Myocyte (in vitro differentiated cells): ENCODE measurements around the gene ASB11. TPM values are rescaled to one million over a fixed set of nuclear protein-coding genes. Genes with fewer than 3 reads are reported as not detected.

ENCODE experiments used
- DNase-seq: peaks from one replicate; pipeline ENCODE4 v3.0.0-alpha.2; 2012; ENCODE audit warnings: low read depth
- polyA plus RNA-seq: library from polyadenylated mRNA; unstranded; fragments of >200 nt; gene quantifications from one replicate; pipeline ENCODE4 v1.2.1, GENCODE V29; 2012; ENCODE audit warnings: missing spikeins
- total RNA-seq: library from RNA; depleted of rRNA; stranded (reverse); fragments of >200 nt; gene quantifications from 2 replicates; pipeline ENCODE4 v1.2.3, GENCODE V29; 2014

The ASB11 gene, protein sequence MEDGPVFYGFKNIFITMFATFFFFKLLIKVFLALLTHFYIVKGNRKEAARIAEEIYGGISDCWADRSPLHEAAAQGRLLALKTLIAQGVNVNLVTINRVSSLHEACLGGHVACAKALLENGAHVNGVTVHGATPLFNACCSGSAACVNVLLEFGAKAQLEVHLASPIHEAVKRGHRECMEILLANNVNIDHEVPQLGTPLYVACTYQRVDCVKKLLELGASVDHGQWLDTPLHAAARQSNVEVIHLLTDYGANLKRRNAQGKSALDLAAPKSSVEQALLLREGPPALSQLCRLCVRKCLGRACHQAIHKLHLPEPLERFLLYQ
- total RNA-seq = 0.52 and 5.8 TPM in 2 replicates
- not detected for polyA plus RNA-seq

DNA sequence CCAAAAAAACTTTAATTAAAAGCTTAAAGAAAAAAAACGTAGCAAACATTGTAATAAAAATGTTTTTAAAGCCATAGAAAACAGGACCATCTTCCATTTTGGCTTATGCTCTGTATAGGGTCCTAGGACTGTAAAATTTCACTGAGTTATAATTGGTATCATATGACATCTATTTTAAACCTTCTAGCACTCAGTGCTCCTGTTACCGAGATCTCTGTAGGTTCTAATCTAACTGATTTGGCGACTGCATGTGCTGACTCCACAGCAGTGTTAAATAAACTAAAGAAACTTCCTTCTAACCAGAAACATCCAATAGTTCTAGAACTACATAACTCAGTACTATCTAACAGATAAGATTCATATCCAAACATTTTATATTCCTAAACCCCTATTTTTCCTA lies at the start of gene ASB11:
Gene ASB11, minus strand, starts transcription at position 132 of the 400 bp plus-strand sequence. Its CDS starts 35 bp downstream, at position 97.
- DNase-seq = no peak

DNA sequence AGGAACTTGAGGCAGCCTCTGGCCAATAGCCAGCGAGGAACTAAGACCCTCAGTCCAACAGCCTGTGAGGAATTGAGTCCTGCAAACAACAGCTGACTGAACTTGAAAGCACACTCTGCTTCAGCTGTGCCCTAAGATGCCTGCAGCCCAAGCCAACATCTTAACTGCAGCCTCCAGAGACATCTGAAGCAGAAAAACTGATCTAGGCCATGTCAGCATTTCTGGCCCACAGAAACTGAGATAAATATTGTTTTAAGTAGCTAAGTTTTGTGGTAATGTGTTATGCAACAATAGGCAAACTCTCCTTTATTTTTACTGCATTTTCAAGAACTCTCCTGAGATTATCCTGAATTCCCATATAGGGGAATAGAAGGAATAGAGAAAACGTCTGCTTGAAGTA lies 44.3 kb upstream of the ASB11 start:
- no peak for DNase-seq

DNA sequence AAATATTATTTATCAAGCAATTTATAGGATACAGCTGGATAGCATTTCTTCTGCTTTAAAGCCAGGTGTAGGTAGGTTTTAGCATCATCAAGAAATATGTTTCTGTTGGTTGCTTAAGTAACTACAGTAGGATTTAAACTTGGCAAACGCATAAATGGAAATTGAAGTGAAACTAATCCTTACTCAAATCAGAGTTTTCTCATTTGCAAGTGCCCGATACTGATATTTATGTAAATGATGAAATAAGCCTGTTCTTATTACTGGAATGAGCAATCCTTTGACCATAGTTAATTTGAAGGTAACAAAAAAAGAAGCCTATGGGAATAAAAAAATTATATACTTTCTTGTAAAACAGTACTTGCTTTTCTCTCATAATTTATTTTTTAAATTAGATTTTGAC lies 43.1 kb upstream of the ASB11 start:
- DNase-seq = no peak

DNA sequence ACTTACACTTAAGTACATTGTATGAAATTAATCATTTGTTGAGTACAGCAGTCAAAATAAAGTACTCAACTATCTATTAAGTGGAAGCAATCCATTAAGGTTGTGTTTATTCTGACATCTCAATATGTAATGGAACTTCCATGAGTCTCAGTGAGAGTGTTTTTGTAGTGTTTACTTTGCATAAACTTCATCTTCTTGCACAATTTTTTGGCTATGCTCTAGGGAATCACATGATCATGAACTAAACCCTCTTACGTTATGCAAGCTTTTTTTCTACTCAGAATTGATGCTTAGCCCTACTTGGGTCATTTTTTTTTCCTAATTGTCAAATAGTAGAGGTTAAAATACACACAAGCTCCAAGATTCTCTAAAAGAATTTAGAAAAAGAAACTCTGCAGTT lies 41.0 kb upstream of the ASB11 start:
- DNase-seq = peak; percentile 9

DNA sequence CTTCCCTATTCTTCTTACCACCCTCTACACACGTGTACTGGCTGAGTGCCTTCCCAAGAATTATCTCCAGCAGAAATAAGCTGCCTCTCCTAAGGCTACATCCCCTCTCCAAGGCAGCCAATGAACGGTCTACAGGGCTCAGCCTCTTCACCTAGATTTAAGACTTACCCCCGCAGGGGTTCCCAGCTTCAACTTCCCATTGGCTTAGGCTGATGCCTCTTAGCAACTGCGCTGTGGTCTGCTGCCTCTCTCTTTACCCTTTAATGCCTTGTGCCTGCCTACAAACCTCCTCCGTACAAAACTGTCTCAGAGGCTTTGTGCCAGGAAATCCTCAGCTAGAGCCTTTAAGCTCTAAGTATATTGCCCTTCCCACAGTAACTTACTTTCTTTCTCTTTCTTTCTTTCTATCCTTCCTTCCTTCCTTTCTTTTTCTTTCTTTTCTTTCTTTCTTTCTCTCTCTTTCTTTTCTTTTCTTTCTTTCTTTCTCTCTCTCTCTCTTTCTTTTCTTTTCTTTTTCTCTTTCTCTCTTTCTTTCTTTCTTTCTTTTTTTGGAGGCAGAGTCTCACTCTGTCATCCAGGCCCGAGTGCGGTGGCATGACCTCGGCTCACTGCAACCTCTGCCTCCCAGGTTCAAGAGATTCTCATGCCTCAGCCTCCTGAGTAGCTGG lies 35.0 kb upstream of the ASB11 start:
- DNase-seq = no peak

DNA sequence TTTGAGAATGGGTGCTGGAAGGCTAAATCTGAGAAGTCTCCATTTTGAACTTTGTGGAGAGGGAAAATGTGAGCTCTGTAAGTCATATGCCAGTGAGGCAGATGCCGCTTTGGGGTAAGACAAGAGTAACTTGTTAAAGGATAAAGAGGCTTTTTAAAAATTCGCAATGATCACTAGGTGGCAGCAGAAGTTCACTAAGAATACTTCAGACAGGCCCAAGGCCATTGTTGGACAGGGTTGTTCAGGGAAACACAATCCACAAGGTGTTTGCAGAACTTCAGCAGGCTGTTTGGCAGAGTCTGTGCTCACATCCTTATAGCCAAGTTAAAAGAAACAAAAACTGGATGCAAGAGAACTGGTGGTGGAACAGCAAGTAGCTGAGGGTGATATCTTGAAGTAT lies 33.6 kb upstream of the ASB11 start:
- peak; percentile 59 for DNase-seq

DNA sequence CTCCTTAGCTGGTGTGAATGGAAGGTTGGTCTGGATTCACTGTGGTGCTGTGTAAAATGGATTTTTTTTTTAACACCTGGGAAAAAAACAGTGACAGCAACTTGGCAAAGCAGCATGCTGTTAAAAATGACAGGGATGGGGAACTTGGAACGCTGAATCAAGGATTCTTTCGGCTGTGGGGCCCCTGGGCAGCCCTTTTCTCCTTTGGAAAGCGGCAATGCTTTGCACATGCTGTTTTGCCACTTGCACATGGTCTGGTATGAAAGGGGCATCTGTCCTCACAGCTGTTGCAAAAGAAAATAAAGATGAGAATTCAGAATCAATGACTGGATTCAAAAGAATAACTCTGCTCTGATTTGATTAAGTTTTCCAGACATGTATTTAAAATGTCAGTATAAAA lies 30.5 kb upstream of the ASB11 start:
- peak; percentile 1 for DNase-seq

DNA sequence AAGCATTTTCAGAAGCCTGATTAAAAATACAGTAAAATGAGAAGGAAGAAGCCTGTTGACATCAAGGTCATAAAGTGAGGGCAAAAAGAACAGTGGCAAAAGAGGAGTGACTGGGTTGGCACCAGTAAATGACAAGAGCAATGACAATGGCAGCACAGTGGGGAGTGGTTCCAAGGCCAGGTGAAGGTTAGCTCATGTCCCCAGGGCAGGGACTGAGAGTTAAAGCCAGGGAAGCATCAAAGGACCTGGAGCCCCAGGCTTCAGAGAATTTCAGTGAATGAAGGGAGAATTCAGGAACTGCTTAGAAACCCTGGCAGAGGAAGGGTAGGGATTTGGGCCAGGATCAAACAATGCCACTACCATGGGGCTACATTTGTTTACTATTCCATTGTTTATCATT lies 28.7 kb upstream of the ASB11 start:
- DNase-seq = no peak

DNA sequence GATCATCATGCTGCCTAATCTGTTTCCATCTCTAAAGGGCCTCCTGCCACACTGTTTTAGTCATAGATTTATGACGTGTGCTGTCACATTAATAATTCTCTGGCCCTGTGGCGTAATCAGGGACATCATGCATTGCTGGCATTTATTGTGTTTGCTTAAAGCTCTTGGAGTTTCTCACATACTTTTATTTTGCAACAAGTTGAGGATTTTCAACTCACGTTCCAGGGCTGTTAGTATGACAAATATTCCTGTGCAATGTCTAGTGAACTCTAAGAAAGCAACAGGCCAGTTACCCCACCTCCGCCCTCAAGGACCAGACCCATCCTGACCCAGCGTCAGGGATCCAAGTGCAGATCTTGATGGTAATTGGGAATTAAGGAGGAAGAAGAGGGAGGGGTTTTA lies 27.6 kb upstream of the ASB11 start:
- no peak for DNase-seq

DNA sequence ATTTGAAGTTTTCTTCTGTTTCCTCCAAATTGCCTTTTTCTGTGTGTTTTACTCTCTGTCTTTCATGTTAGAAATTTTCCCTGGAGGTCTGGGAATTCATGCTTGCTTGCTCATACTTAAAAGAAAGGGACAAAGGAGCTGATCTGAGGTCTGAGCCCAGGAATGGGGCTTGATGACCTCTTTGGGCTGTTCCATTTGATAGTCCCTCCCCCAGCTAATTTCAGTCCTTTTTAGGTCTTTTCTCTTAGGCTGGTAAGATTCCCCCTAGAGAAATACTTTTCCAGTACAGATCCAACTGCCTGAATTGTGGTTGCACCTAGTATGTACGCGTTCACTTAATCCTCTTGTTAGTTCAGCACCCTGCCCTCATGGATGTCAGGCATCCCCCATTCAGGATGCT lies 25.4 kb upstream of the ASB11 start:
- DNase-seq = no peak

DNA sequence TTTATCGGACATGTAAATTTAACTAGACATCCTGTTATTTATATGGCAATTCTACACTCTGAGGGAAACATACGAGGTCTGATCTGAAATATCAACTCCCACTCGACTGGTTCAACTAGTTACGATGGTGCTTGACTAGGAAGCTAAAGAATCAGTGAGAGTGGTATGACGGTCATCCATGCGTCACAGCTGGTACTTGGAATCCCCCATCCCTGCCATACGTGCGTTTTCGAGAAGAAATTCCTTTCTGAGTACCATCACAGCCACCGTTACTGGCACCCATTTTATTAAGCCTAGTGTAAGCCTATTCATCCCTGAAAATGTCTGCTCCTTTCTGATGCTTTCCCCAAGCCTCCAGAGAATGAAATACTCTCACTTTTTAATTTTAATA lies 20.6 kb upstream of the ASB11 start:
- peak; percentile 12 for DNase-seq

DNA sequence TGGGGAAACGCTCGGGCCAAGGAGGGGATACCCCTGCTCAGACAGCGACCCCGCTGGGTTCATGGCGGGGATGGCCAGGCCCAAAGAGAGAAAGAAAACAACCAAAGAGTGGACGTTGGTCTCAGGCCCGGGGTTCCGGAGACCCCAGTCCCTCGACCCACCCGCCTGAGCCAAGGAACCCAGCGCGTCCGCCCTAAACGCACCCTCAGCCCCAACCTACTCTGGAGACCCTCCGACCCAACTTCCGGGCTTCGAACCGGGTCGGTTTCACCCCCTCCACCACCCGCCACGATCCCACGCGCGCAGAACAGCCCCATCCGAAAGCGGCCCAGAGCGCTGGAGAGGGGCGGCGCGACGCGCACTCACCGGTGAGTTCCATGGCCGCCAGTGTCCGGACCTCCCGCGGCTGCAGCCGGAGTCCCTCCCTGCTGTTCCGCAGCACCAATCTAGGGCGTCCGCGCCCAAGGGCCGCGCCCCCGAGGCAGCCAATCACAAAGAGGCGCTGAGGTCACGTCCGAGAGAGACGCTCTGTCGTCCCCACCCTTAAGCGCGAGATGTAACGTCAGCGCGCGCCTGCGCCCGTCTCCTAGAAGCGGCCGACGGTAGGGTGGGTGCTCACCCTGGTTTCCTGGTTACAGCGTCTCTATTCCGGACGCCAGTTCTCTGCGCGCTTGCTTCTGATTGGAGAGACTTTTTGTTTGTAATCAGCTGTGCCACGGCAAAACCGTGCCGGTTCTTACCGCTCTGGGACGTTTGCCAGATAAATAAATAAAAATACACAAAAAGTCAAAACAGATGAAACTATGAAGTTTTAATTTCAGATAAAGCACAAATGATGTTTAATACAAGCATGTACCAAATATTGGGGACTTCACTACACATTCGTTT lies 19.9 kb upstream of the ASB11 start, which contains the start of gene PIGA:
Gene PIGA, minus strand, starts transcription at position 389 of the 888 bp plus-strand sequence. CDS start 3,593 bp downstream, outside the sequence.
- DNase-seq = peak; percentile 95

DNA sequence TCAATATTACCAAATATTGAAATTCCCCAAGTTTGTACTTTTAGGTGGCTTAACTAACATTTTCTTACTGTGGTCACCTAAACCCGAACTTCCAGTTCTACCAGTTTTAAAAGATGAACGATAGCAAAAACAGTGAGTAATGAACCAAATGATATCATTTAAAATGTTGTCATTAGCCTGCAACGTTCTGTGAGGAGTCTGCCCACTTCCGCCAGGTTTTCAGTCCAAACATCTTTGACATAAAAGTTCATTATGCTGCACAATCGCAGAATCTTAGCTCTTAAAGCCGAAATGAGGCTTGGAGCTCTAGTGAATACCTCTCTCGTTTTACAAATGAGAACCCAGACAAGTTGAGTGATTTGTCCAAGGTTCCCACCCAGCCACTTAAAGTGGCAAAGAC lies 19.1 kb upstream of the ASB11 start:
- DNase-seq = no peak

DNA sequence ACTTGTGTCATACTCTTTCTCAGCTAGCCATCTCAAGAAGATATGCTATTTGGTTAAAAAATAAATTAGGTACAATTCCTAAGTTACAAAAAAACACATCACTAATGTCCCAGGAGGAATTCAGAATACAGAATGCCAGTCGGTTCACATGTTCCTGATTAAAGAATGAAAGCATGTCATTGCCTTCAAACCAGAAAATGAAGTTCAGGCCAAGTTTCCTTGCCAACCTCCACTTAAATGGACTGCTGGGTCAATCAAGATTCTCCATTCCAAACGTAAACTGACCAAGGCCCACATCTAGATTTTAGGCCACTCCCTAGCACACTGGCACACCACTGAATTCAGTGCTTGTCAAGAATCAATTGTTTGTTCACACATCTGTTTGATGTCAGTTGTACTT lies 13.4 kb upstream of the ASB11 start:
- no peak for DNase-seq

DNA sequence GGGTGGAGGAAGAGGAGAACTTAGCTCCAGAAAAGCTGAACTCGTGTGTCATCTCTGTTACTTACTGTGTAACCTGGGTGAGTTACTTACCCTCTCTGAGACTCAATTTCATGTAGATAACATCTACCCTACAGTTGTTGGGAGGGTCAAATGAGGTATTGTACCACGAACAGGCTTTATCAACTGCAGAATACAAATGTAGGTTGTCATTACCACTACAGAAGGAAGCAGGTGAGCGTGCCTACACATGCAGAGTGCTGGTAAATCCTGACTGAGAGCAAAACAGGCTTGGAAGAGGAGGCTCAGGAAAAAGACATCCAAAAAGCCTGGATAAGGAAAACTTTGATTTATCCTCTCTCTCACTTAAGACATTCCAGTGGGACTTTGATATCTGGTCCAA lies 12.7 kb upstream of the ASB11 start:
- no peak for DNase-seq

DNA sequence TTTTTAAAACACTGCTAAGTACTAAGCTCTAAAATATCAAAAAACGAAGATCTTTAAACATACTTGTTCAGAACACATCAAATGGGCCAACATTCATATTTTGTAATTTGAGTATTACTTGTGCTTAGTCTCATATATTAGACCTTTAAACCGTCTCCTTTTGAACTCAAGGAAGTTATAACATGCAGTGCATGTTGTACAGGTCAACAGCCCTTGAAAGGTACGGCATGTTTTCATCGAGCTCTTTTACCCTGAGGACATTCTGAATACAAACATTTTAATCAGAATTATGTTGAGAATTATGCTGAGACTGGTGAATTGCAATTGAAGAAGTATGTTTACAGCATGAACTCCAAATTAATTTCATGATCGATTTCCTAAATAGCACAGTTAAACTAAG lies 7.0 kb upstream of the ASB11 start:
- DNase-seq = no peak

DNA sequence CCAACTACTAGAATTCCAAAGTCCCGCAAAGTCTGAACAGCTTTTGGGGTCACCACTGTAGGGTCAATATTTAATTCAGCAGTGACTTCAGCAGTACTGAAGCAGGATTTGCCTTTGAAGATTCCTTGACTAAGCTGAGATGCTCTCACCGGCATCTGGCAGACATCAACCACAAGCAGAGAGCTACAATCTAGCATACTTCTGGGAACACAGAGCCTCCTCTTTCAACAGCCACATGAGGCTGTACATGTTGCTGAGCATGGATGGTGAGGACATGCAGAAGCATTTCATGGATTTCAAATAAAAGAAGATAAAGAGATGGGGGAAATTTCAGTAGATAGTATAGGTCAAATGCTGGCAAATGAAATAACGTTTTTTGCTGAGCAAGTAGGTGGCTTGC lies 6.6 kb upstream of the ASB11 start:
- DNase-seq = no peak

DNA sequence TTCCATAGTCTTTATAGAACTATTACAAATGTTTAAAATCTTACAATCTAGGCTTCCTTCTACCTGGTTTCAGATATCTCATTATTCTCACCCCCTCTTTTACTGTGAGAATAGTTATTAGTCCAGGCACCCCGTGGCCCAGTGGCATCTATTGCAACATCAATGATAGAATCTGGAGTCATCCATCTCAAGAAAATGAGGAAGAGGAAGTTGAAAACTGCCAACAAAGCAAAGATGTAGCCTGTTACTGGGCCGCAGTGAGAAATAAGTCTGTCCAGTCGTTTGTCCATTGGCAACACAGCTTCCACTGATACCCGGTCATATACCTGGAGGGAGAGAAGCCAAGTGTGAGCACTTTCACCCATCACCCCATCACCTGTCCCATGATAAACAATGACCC lies 6.0 kb upstream of the ASB11 start:
- DNase-seq = no peak

DNA sequence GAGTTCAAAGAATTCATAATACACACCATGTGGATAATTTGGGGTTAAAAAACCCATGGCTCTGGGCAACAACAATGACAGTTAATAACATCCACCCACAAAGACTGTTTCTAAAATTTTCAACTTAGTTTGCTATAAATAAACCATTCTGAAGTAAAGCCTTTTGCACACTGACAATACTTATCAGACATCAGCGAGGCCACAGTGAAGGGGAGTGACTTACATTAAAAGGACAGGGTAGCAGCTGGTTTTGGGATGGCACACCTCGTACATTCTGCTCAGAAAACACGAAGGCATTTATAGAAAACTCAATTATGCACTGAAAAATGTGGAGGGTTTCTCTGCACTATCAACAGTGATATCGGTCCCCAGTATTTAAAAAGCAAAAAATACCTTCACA lies 4.9 kb upstream of the ASB11 start:
- no peak for DNase-seq

DNA sequence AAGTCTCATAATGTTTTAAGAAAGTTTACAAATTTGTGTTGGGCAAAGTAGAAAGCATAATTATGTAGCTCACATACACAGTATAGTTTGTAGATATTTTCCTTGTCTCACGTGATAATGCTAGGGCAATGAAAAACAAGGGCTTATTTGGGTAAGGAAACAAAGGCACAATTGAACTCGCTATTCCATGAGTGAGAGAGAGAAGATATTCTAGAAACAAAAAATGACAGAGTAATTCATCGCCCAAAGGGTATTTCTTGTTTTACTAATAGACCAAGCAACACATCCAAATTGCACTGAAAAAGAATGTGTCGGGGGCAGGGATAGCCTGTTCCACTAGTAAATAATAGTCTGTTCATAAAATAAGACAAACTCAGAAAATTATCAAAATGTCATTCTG lies 3.6 kb upstream of the ASB11 start:
- DNase-seq = no peak

DNA sequence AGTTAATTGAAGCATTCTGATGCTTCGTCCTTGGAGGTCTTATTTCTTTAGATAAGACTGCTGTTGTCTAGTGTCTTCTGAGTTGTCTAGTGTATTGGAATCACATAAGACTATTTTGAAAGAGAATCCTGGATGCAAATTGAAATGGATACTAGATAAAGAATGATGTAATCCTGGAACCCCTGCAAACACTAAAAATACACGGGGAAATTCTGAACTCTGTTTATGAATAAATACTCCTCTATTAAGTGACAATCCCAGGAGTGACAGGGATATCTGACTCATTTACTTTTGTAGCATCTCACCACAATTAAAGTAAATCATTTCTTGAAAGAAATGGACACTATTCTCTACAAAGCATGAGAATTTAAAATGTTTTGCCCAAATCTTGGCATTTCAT lies 968 bp downstream of the ASB11 start:
- DNase-seq = no peak

DNA sequence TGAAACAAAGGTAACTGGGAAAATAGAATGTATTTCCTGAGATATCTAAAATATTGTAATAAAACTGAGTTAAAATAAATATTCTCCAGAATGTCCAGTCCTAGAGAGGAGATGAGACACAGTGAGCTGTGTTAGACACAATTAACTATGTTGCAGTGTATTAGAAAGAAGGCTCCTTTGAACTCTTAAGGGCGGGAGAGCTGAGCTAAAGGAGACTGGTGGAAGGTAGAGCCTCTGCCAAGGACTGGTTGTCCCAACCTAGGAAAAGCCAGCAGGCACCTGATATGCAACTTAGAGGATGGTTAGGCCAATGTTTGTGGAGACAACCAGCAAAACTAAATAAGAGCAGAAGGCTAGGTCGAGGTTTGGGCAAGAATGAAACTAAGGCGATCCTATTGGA lies 4.3 kb downstream of the ASB11 start:
- no peak for DNase-seq
